Thymus (tissue), 11 donors: ENCODE results near the gene RAPGEF3. TPM values are rescaled to one million over a fixed set of nuclear protein-coding genes. Genes with fewer than 3 reads are reported as not detected.
A peak's percentile ranks its signal among the peaks of the same experiment; 100 is the strongest.

Experiments used
- DNase-seq, 9 donors: peaks; one replicate each; pipeline ENCODE4 v3.0.0-alpha.2; 2013; ENCODE audit warnings: low spot score in 9 of 9, low read depth in 6 of 9, missing footprints in 1 of 9
- H3K27ac ChIP-seq, 2 donors: one replicate each; pipeline ENCODE4 v1.5.1; 2013; ENCODE audit warnings: control low read depth in 1 of 2, low read depth in 1 of 2, low read length in 1 of 2, mild to moderate bottlenecking in 1 of 2, moderate library complexity in 1 of 2
- H3K27me3 ChIP-seq, 2 donors: one replicate each; pipeline ENCODE4 v1.5.1; 2013; ENCODE audit warnings: low read length in 1 of 2; ENCODE audit not compliant: control insufficient read depth in 2 of 2, insufficient read depth in 1 of 2
- H3K36me3 ChIP-seq, 2 donors: one replicate each; pipeline ENCODE4 v1.5.1; 2013; ENCODE audit warnings: low read length in 1 of 2, mild to moderate bottlenecking in 1 of 2, moderate library complexity in 1 of 2; ENCODE audit not compliant: control insufficient read depth in 2 of 2, insufficient read depth in 2 of 2
- H3K4me1 ChIP-seq, 2 donors: one replicate each; pipeline ENCODE4 v1.5.1; 2013; ENCODE audit warnings: low read length in 2 of 2; ENCODE audit not compliant: control insufficient read depth in 2 of 2, insufficient read depth in 2 of 2
- H3K4me3 ChIP-seq, 2 donors: one replicate each; pipeline ENCODE4 v1.5.1; 2013; ENCODE audit warnings: low read length in 2 of 2, control low read depth in 1 of 2, mild to moderate bottlenecking in 1 of 2
- H3K9me3 ChIP-seq, 2 donors: one replicate each; pipeline ENCODE4 v1.5.1; 2013; ENCODE audit warnings: low read length in 1 of 2, mild to moderate bottlenecking in 1 of 2; ENCODE audit not compliant: control insufficient read depth in 2 of 2, insufficient read depth in 1 of 2
- WGBS: extraction: QIAGEN DNeasy Blood & Tissue Kit; methylation state at CpG from one replicate; pipeline ENCODE4 v1.1.7; 2013; 5-methylcytosine and 5-hydroxymethylcytosine counted together
- polyA plus RNA-seq: library from polyadenylated mRNA; stranded (reverse); fragments of 200-250 nt; gene quantifications from one replicate; pipeline ENCODE4 v1.2.3, GENCODE V29; 2013
- total RNA-seq: library from RNA; stranded (reverse); fragments of 120-200 nt; gene quantifications from one replicate; pipeline ENCODE4 v1.2.4, GENCODE V29; 2013
- donor health status: healthy.

RAPGEF3 gene
- total and polyA plus RNA-seq, 2 donors, result 1.6 to 20.9 TPM

DNA sequence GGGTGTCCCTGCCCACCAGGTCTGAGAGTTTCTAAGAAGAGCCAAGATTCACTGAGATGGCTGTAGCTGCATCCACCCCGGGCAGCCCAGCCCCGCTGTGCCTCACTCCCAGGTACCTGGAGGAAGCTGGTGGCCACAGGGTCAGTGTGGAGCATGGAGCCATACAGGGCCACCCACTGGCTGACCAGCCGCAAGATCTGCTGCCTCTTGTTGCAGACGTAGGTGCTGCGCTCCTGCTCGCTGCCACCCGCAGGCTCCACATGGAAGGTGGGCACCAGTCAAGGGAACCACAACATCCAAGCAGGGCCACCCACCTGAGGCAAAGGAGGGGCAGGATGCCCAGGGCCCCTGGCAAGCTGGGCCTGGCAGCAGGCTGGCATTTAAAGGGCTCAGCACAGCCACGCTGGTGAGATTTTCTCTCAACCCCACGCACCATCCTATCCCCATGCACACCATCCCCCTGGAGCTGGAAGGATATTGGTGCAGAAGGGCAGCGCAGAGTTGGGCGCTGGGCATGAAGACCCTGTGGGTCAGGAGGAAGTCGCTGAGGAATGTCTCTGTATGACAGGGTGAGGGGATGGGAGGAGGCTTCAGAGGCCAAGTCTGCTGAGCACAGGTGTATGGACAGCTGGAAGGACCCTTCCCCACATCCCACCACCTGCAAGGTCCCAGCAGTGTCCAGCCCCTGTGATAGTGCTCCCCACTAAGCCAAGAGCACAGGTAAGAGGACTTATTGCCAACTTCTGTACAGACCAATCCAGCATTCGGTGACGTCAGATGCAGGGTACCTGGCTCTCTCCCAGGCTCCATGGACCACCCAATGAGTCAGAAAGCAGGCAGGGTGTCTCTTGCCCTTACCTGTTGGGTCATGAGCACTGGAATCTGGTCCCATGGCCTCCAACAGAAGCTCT, 10.8 kb downstream of the RAPGEF3 start:
- peaks cover 0 to 25% of the 10 kb centered on the region in 2 donors for H3K27me3 ChIP-seq
- H3K9me3 ChIP-seq, result no peaks in the 10 kb centered on the region
- H3K27ac ChIP-seq, result no peak overlapping the region
- no peak overlapping the region for H3K4me3 ChIP-seq
- 95% methylated on average over 14 of the region's 14 CpGs for WGBS
- no peak for DNase-seq
- no peaks in the 10 kb centered on the region for H3K36me3 ChIP-seq
- H3K4me1 ChIP-seq, result peaks cover 0 to 2% of the 10 kb centered on the region in 2 donors

DNA sequence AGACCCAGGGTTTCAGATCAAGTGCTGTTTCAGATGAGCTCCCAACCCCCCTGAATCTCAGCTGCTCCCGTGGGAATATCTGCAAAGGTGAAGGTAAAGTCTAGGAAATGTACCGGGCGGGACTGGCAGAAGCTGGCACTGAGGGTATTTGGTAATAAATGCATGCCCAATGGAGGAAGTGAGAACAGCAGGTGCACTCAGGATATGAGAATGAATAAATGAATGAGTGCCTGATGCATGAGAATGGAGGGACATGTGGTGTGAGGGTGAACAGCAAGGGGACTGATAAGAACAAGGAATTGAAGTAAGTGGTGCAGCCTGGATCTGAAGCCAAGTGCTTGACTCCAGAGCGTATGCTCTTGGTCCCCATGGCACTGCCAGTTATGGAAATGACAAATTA, 11.6 kb downstream of the RAPGEF3 start:
- Histone ChIP-seq H3K9me3 (no peaks in the 10 kb centered on the region), H3K27me3 (peaks cover 0 to 25% of the 10 kb centered on the region in 2 donors), H3K36me3 (no peaks in the 10 kb centered on the region), H3K27ac (no peak overlapping the region), H3K4me3 (no peak overlapping the region), H3K4me1 (peaks cover 0 to 2% of the 10 kb centered on the region in 2 donors)
- 94% methylated on average over 4 of the region's 4 CpGs for WGBS
- no peak for DNase-seq

DNA sequence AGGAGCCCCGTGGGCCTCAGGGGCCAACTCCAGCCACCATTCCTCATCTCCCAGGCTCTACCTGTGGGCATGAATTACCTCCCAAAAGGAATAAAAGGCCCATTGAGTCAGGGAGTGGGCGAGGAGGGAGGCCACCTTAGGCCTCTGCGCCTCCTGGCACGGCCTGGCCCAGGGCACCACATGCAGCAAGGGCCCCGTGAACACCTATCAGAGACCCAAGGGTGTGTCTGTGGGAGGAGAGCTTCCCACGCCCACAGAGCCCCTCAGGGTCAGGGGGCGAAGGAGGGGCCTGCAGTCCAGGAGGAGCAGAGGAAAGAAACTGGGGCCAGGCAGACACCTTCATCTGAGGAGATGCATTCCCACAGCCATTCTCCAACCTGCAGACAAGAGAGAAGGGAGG, 12.2 kb downstream of the RAPGEF3 start:
- DNase-seq, result no peak
- Histone ChIP-seq H3K27me3 (peaks cover 0 to 25% of the 10 kb centered on the region in 2 donors), H3K36me3 (no peaks in the 10 kb centered on the region), H3K27ac (no peak overlapping the region), H3K9me3 (no peaks in the 10 kb centered on the region), H3K4me1 (peaks cover 2 to 5% of the 10 kb centered on the region in 2 donors), H3K4me3 (no peak overlapping the region)
- WGBS, result 95% methylated on average over 7 of the region's 7 CpGs

DNA sequence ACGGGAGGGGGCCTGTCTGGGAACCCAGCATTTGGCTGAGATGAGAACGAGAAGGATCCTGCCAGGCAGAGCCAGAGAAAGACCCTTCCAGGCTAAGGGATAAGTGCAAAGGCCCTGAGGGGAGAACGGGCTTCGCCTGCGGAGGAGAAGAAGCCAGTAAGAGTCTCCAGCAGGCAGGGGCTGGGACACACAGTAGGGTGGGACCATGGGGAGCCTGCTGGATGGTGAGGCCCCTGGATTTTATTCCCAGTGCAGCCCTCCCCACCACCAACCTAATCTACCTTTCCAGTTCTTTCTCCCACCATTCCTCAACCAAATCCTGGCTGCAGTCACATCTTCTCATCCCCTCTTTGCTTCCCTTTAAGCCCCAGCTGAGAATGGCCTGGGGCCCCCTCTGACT, 12.6 kb downstream of the RAPGEF3 start:
- Histone ChIP-seq H3K9me3 (no peaks in the 10 kb centered on the region), H3K4me1 (peaks cover 7 to 10% of the 10 kb centered on the region in 2 donors), H3K36me3 (no peaks in the 10 kb centered on the region), H3K4me3 (no peak overlapping the region), H3K27me3 (peaks cover 0 to 25% of the 10 kb centered on the region in 2 donors), H3K27ac (no peak overlapping the region)
- 97% methylated on average over 5 of the region's 5 CpGs for WGBS
- DNase-seq, result no peak

DNA sequence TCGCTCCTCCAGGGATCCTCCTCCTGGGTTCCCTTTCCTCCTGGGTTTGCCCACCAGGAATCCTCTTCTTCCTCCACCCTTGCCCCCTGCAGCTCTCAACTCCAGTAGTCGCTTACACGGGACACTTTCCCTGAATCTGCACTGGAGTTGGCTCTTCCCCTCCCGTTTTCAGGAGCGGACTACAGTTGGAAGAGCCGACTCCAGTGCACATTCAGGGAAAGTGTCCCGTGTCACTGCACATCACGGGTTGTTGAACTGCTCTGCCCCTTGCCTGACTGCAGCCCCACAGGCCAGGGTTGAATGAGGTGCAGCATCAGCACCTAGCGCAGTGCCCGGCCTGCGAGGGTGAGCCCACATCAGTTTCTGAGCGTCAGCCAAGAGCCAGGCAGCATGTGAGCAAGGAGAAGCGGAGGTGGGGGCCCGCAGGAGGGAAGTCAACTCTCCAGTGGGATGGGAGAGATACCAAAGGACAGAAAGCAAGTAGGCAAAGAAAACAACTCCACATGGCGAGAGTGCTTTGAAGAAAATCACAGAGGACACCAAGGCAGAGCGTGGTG, 13.1 kb downstream of the RAPGEF3 start:
- no peak for DNase-seq
- Histone ChIP-seq H3K27ac (no peak overlapping the region), H3K36me3 (no peaks in the 10 kb centered on the region), H3K4me1 (peaks cover 7 to 14% of the 10 kb centered on the region in 2 donors), H3K9me3 (no peaks in the 10 kb centered on the region), H3K4me3 (no peak overlapping the region), H3K27me3 (peaks cover 0 to 25% of the 10 kb centered on the region in 2 donors)
- 96% methylated on average over 16 of the region's 16 CpGs for whole genome bisulfite sequencing

DNA sequence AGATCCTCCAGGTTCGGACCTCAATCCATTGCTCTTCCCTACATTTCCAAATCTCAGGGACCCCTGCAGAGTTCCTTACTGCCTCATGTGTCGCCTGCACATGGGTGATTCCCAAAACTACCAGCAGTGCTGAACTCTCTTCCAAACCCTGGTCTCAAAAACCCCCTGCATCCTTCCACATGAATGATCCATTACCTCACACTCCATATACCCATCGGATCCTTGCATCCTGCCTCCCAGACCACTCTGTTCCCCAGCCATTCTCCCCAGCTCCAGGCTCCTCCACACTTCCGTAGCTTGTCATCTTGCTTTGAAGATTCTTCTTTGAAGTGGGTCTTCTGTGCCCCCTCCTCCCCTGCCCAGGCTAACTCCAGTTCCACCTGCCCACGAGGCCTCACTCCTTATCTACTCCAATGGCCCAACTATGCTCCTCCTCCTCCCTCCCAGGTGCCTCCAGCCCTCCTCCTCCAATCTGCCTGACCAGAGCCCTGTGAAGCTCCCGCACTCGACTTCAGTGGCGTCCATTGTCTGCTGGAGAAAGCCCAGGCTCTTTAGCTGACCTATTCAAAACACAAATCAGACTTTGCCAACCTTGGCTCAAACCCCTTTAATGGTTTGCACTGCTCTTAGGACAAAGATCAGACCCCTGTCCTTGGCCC, 13.8 kb downstream of the RAPGEF3 start:
- peaks cover 7 to 16% of the 10 kb centered on the region in 2 donors for H3K4me1 ChIP-seq
- no peak overlapping the region for H3K4me3 ChIP-seq
- no peaks in the 10 kb centered on the region for H3K36me3 ChIP-seq
- DNase-seq, result no peak
- H3K27me3 ChIP-seq, result peaks cover 0 to 25% of the 10 kb centered on the region in 2 donors
- H3K9me3 ChIP-seq, result no peaks in the 10 kb centered on the region
- 85% methylated on average over 8 of the region's 8 CpGs for WGBS
- no peak overlapping the region for H3K27ac ChIP-seq

DNA sequence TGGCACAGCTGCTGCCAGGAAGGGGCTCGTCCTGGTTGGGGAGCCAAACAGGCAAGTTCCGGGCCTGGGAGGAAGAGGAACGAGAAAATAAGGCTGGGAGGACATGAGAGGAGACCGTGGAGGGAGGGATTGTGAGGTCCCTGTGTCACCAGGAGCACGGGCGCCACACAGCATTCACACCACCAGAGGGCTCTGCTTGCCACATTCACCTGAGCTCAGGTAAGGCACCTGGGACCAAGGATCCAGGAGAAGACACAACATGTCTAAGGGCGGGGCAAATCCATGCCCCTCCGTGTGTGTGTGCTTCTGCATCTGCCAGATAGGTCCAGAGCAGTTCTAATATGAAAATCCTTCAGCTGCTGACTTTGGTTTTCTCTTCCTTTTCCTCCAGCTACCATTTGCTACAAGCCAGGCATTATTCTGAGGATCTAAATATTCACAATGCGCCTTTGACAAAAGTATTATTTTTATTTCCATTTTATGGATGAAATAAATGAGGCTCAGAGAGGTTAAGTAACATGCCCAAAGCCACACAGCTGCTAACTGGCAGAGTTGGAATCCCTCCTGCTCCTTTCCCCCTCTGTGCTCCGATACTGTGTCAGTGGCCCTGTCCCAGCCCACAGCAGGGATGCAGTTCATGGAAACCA, 14.6 kb downstream of the RAPGEF3 start:
- Histone ChIP-seq H3K4me1 (peaks cover 7 to 21% of the 10 kb centered on the region in 2 donors), H3K27ac (no peak overlapping the region), H3K36me3 (no peaks in the 10 kb centered on the region), H3K4me3 (no peak overlapping the region), H3K27me3 (peaks cover 0 to 24% of the 10 kb centered on the region in 2 donors), H3K9me3 (no peaks in the 10 kb centered on the region)
- DNase-seq, result peak in 4 of 9 donors; percentile 43 to 72 (median 58)
- WGBS, result 53% methylated on average over 10 of the region's 10 CpGs

DNA sequence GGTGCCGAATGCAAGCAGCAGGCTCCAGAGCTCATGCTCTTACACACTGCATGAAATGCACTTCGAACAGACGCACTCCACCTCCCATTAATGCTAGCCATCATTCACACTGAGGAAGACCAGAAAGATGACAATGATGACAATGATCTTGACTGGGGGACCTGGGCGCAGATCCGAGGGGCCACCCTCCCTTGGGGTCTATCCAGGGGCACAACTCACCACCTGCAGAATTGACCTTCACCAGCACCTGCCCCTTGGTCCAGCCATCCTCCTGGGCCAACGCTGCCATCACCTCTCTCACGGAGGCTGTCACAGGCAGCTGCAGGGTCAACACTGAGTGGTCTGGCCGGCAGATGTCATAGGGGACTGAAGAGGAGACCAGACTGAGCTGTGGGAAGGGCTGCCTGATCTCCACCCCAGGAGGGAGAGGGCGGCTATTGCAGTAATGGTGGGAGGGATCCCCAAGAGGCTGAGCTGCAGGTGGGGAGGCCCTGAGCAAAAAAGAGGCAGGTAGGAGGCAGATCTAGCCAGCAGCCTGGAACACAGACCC, 15.3 kb downstream of the RAPGEF3 start:
- Histone ChIP-seq H3K9me3 (no peaks in the 10 kb centered on the region), H3K27me3 (peaks cover 0 to 22% of the 10 kb centered on the region in 2 donors), H3K4me3 (no peak overlapping the region), H3K36me3 (no peaks in the 10 kb centered on the region), H3K27ac (no peak overlapping the region), H3K4me1 (peaks cover 7 to 23% of the 10 kb centered on the region in 2 donors)
- WGBS, result 96% methylated on average over 9 of the region's 9 CpGs
- DNase-seq, result no peak
